PC-3 (cell line): ENCODE data around the gene ARHGEF2. TPM values are rescaled to one million over a fixed set of nuclear protein-coding genes. Genes with fewer than 3 reads are reported as not detected.

Experiments
- ATAC-seq: fragments of 200-7000 bp; cut with Tn5 transposase; 2 replicates; pipeline ENCODE4 v1.9.1; 2020; ENCODE audit warnings: mild to moderate bottlenecking, moderate library complexity
- BruUV-seq: library from RNA; stranded (reverse); fragments of 400-500 nt; replicated peaks from 2 replicates; lab custom pipeline; 2021; lab: Mats Ljungman, UMichigan
- CTCF ChIA-PET: fragments of 300-600 bp; sonication (Branson Sonifier 250); formaldehyde crosslinking; loops from one replicate; lab custom pipeline; 2022; ENCODE audit warnings: antibody characterized with exemption; lab: Charles Lee
- POLR2A ChIA-PET: fragments of 300-600 bp; sonication (Branson Sonifier 250); formaldehyde crosslinking; loops from one replicate; lab custom pipeline; 2022; ENCODE audit warnings: antibody characterized with exemption; ENCODE audit not compliant: unreplicated experiment; lab: Charles Lee
- DNase-seq: peaks from one replicate; pipeline ENCODE4 v3.0.0-alpha.2; 2015
- H2AFZ ChIP-seq: fragments of 300-600 bp; sonication (generic); 2 replicates; pipeline ENCODE4 v1.6.0; 2016; ENCODE audit warnings: antibody characterized with exemption, low read length
- H3F3A ChIP-seq: fragments of 300-600 bp; sonication (generic); one replicate; pipeline ENCODE4 v1.6.0; 2017; ENCODE audit warnings: antibody characterized with exemption, low read length, control low read depth, mild to moderate bottlenecking; ENCODE audit not compliant: unreplicated experiment
- H3K27ac ChIP-seq: fragments of 300-600 bp; sonication (generic); 2 replicates; pipeline ENCODE4 v1.5.1; 2016; ENCODE audit warnings: mild to moderate bottlenecking, low read length
- H3K27me3 ChIP-seq: fragments of 300-600 bp; sonication (generic); 2 replicates; pipeline ENCODE4 v1.6.1; 2016; ENCODE audit warnings: low read length, mixed read lengths
- H3K36me3 ChIP-seq: fragments of 300-600 bp; sonication (generic); 2 replicates; pipeline ENCODE4 v1.6.1; 2016; ENCODE audit warnings: low read depth, mixed run types, low read length, mixed read lengths
- H3K4me1 ChIP-seq: fragments of 300-600 bp; sonication (generic); 2 replicates; pipeline ENCODE4 v1.5.1; 2016; ENCODE audit warnings: low read length; ENCODE audit not compliant: insufficient read depth
- H3K4me2 ChIP-seq: fragments of 300-600 bp; sonication (generic); 2 replicates; pipeline ENCODE4 v1.6.0; 2016; ENCODE audit warnings: low read length
- H3K4me3 ChIP-seq: fragments of 300-600 bp; sonication (generic); 2 replicates; pipeline ENCODE4 v1.5.1; 2016; ENCODE audit warnings: mild to moderate bottlenecking, low read length, mixed read lengths
- H3K79me2 ChIP-seq: fragments of 300-600 bp; sonication (generic); 2 replicates; pipeline ENCODE4 v1.6.1; 2017; ENCODE audit warnings: low read length, mixed read lengths
- H3K9ac ChIP-seq: fragments of 300-600 bp; sonication (generic); 2 replicates; pipeline ENCODE4 v1.6.0; 2016; ENCODE audit warnings: mild to moderate bottlenecking, low read length
- H3K9me2 ChIP-seq: fragments of 300-600 bp; sonication (generic); replicated peaks from 2 replicates; pipeline ENCODE4 v1.6.1; 2016; ENCODE audit warnings: mixed run types, low read length, mixed read lengths
- H3K9me3 ChIP-seq: fragments of 300-600 bp; sonication (generic); 2 replicates; pipeline ENCODE4 v1.6.1; 2016; ENCODE audit warnings: low read length, mixed read lengths
- H4K20me1 ChIP-seq: fragments of 300-600 bp; sonication (generic); 2 replicates; pipeline ENCODE4 v1.6.1; 2016; ENCODE audit warnings: low read length, mixed read lengths
- EZH2 ChIP-seq: fragments of 300-600 bp; sonication (generic); IDR thresholded peaks from one replicate; pipeline ENCODE4 v1.6.1; 2017; ENCODE audit warnings: antibody characterized with exemption, mild to moderate bottlenecking, low read length; ENCODE audit not compliant: unreplicated experiment
- EZH2phosphoT487 ChIP-seq: fragments of 300-600 bp; sonication (generic); IDR thresholded peaks from 2 replicates; pipeline ENCODE4 v1.6.1; 2018; ENCODE audit warnings: mild to moderate bottlenecking, antibody characterized with exemption, low read length, borderline replicate concordance
- intact Hi-C: fragments of 100-400 bp; cut with micrococcal nuclease; formaldehyde crosslinking; loops from 2 replicates; pipeline ENCODE4 v1.9.0; 2023
- microRNA-seq: library from miRNA; unstranded; fragments of <30 nt; microRNA quantifications from one replicate; pipeline ENCODE4 v1.1.0, GENCODE V29; 2020; ENCODE audit not compliant: unreplicated experiment
- total RNA-seq: library from RNA; depleted of rRNA; stranded (reverse); fragments of >200 nt; gene quantifications from 2 replicates; pipeline ENCODE4 v1.2.3, GENCODE V29; 2014; rRNA removed
- TF ChIP-seq, protein P1 (sequence below): fragments of 300-600 bp; sonication (generic); conservative IDR thresholded peaks from 2 replicates; pipeline ENCODE4 v1.5.1; 2017; ENCODE audit warnings: antibody characterized with exemption, low read depth, mild to moderate bottlenecking, low read length

The ARHGEF2 gene
- total RNA-seq, 1 experiment from 2014 or later = 65.9 TPM

DNA sequence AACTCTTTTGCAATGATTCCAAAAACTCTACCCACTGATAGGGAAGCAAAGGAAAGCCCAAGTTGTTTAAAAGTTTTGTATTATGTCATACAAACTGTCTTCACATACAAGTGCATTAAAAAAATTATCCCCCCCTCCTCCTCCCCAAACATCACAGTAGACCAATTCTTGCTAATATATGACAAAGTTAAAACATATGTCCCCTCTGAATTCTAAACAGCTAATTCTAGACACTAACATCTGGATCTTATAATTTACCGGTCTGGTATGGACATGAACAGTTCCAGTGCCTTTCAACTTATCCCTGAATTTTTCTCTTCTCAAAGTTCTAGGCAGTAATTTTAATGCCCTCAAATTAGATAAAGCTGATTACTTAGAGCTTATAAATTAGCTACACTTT lies 80.6 kb downstream of the ARHGEF2 start:
- peaks cover 16% of the 10 kb centered on the region for H3K4me1 ChIP-seq
- H3K9ac ChIP-seq = no peak overlapping the region
- peaks cover 15% of the 10 kb centered on the region for H3F3A ChIP-seq
- intact Hi-C loops = no loop called here
- POLR2A ChIA-PET = interaction anchor here (0.7 kb wide), 1 partner anchor 134 kb away, joined by 42 read pairs; no protein-coding TSS in a partner anchor
- H3K79me2 ChIP-seq = no peaks in the 10 kb centered on the region
- H2AFZ ChIP-seq = no peak overlapping the region
- CTCF ChIA-PET = no interaction called here
- no peak overlapping the region for H3K4me2 ChIP-seq
- H4K20me1 ChIP-seq = no peaks in the 10 kb centered on the region
- H3K27me3 ChIP-seq = no peaks in the 10 kb centered on the region
- ATAC-seq (no peak), DNase-seq (no peak)
- TF ChIP-seq EZH2 (no peak), EZH2phosphoT487 (no peak)
- TF ChIP-seq, protein P1, sequence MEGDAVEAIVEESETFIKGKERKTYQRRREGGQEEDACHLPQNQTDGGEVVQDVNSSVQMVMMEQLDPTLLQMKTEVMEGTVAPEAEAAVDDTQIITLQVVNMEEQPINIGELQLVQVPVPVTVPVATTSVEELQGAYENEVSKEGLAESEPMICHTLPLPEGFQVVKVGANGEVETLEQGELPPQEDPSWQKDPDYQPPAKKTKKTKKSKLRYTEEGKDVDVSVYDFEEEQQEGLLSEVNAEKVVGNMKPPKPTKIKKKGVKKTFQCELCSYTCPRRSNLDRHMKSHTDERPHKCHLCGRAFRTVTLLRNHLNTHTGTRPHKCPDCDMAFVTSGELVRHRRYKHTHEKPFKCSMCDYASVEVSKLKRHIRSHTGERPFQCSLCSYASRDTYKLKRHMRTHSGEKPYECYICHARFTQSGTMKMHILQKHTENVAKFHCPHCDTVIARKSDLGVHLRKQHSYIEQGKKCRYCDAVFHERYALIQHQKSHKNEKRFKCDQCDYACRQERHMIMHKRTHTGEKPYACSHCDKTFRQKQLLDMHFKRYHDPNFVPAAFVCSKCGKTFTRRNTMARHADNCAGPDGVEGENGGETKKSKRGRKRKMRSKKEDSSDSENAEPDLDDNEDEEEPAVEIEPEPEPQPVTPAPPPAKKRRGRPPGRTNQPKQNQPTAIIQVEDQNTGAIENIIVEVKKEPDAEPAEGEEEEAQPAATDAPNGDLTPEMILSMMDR = no peak
- BruUV-seq = no TSS peak
- H3K27ac ChIP-seq = no peak overlapping the region
- peaks cover 36% of the 10 kb centered on the region for H3K36me3 ChIP-seq
- no peaks in the 10 kb centered on the region for H3K9me2 ChIP-seq
- H3K9me3 ChIP-seq = no peaks in the 10 kb centered on the region
- H3K4me3 ChIP-seq = no peak overlapping the region

Small RNA genes within 50 kb of the gene (microRNA-seq; reads per million reads assigned to microRNA genes)
- gene MIR6738 = not detected

Other genes starting within 250 kb of the ARHGEF2 start
- 31.2 and 43.9 TPM in 2 replicates for gene GON4L, start 121.3 kb downstream of the ARHGEF2 start, total RNA-seq
- 0.29 and 0.44 TPM in 2 replicates for gene SYT11, start 119.0 kb downstream of the ARHGEF2 start, total RNA-seq
- gene RIT1, start 67.2 kb downstream of the ARHGEF2 start, total RNA-seq = 14.7 and 18.8 TPM in 2 replicates
- gene KHDC4, start 44.1 kb downstream of the ARHGEF2 start, total RNA-seq = 63.4 and 64.4 TPM in 2 replicates
- not detected in 2 replicates for gene RXFP4, start 36.9 kb downstream of the ARHGEF2 start, total RNA-seq
- 282 and 293 TPM in 2 replicates for gene SSR2, start 42.4 kb upstream of the ARHGEF2 start, total RNA-seq
- 45.4 and 62.9 TPM in 2 replicates for gene UBQLN4, start 75.3 kb upstream of the ARHGEF2 start, total RNA-seq
- gene LAMTOR2, start 76.2 kb upstream of the ARHGEF2 start, total RNA-seq = 130 TPM in 2 replicates
- gene RAB25, start 82.6 kb upstream of the ARHGEF2 start, total RNA-seq = 18.1 and 18.5 TPM in 2 replicates
- gene MEX3A, start 103.9 kb upstream of the ARHGEF2 start, total RNA-seq = 12.9 and 14.7 TPM in 2 replicates
- 864 and 1,095 TPM in 2 replicates for gene LMNA, start 136.2 kb upstream of the ARHGEF2 start, total RNA-seq
- gene SEMA4A, start 175.0 kb upstream of the ARHGEF2 start, total RNA-seq = 5.8 and 13.1 TPM in 2 replicates
- 28.1 and 33.1 TPM in 2 replicates for gene SLC25A44, start 215.6 kb upstream of the ARHGEF2 start, total RNA-seq
- gene PMF1, start 234.5 kb upstream of the ARHGEF2 start, total RNA-seq = 131 and 163 TPM in 2 replicates